Measurements from ENCODE around the gene CLEC1A.

CLEC1A gene

GRCh38 chr12:10098791-10099190, at the start of gene CLEC1A:
Gene CLEC1A, minus strand, starts transcription at chr12:10098985. Its CDS starts 63 bp downstream, at chr12:10098922.
- no peak within 1 kb of the TSS for H3K4me3 Mint-ChIP-seq
- peak within 1 kb of the TSS; percentile 34 for H3K27ac Mint-ChIP-seq
- H3K27me3 Mint-ChIP-seq: no peaks in the 10 kb centered on the region
- peaks cover 12% of the 10 kb centered on the region for H3K36me3 Mint-ChIP-seq (ENCODE audit: low read depth)
- peaks cover 49% of the 10 kb centered on the region for H3K4me1 Mint-ChIP-seq (ENCODE audit: low read depth)
- peaks cover 7% of the 10 kb centered on the region for H3K9me3 Mint-ChIP-seq
- intact Hi-C loops (cut with micrococcal nuclease): no loop called here

GRCh38 chr12:10147714-10148403, 49.1 kb upstream of the CLEC1A start:
- Mint-ChIP-seq H3K27me3 (no peaks in the 10 kb centered on the region), H3K36me3 (ENCODE audit: low read depth) (no peaks in the 10 kb centered on the region), H3K27ac (no peak overlapping the region), H3K4me3 (no peak overlapping the region), H3K4me1 (ENCODE audit: low read depth) (peaks cover under 1% of the 10 kb centered on the region), H3K9me3 (no peaks in the 10 kb centered on the region)
- intact Hi-C loops (cut with micrococcal nuclease): no loop called here

- no peaks in the 10 kb centered on the region for H3K9me3 Mint-ChIP-seq
- no peaks in the 10 kb centered on the region for H3K27me3 Mint-ChIP-seq
- no peak overlapping the region for H3K4me3 Mint-ChIP-seq
- intact Hi-C loops (cut with micrococcal nuclease): loop anchor here (5.0 kb wide), 3 partner anchors 216 to 391 kb away; no protein-coding TSS in a partner anchor
- H3K36me3 Mint-ChIP-seq (ENCODE audit: low read depth): no peaks in the 10 kb centered on the region
- no peak overlapping the region for H3K27ac Mint-ChIP-seq
- peaks cover 6% of the 10 kb centered on the region for H3K4me1 Mint-ChIP-seq (ENCODE audit: low read depth)
These were observed 44.3 kb upstream of the CLEC1A start for GRCh38 chr12:10142976-10143589.

GRCh38 chr12:10140001-10140400, 41.2 kb upstream of the CLEC1A start:
- no peaks in the 10 kb centered on the region for H3K36me3 Mint-ChIP-seq (ENCODE audit: low read depth)
- no peaks in the 10 kb centered on the region for H3K9me3 Mint-ChIP-seq
- H3K4me3 Mint-ChIP-seq: no peak overlapping the region
- intact Hi-C loops (cut with micrococcal nuclease): loop anchor here (1.0 to 5.0 kb wide), 6 partner anchors 107 to 388 kb away; partner anchors contain the start of gene CLEC12B
- no peaks in the 10 kb centered on the region for H3K27me3 Mint-ChIP-seq
- peaks cover 22% of the 10 kb centered on the region for H3K4me1 Mint-ChIP-seq (ENCODE audit: low read depth)
- no peak overlapping the region for H3K27ac Mint-ChIP-seq

GRCh38 chr12:10136637-10137205, 37.9 kb upstream of the CLEC1A start:
- peak overlapping the region; percentile 50 for H3K27ac Mint-ChIP-seq
- no peaks in the 10 kb centered on the region for H3K27me3 Mint-ChIP-seq
- no peaks in the 10 kb centered on the region for H3K36me3 Mint-ChIP-seq (ENCODE audit: low read depth)
- peaks cover 38% of the 10 kb centered on the region for H3K4me1 Mint-ChIP-seq (ENCODE audit: low read depth)
- no peak overlapping the region for H3K4me3 Mint-ChIP-seq
- intact Hi-C loops (cut with micrococcal nuclease): no loop called here
- H3K9me3 Mint-ChIP-seq: no peaks in the 10 kb centered on the region

GRCh38 chr12:10135126-10135525, 36.3 kb upstream of the CLEC1A start:
- Mint-ChIP-seq H3K4me1 (ENCODE audit: low read depth) (peaks cover 50% of the 10 kb centered on the region), H3K4me3 (no peak overlapping the region), H3K27ac (no peak overlapping the region), H3K36me3 (ENCODE audit: low read depth) (peaks cover under 1% of the 10 kb centered on the region), H3K9me3 (no peaks in the 10 kb centered on the region), H3K27me3 (no peaks in the 10 kb centered on the region)
- intact Hi-C loops (cut with micrococcal nuclease): no loop called here

GRCh38 chr12:10132850-10133370, 34.1 kb upstream of the CLEC1A start:
- Mint-ChIP-seq H3K27me3 (no peaks in the 10 kb centered on the region), H3K9me3 (no peaks in the 10 kb centered on the region), H3K4me3 (no peak overlapping the region), H3K36me3 (ENCODE audit: low read depth) (peaks cover 22% of the 10 kb centered on the region), H3K27ac (peak overlapping the region; percentile 97), H3K4me1 (ENCODE audit: low read depth) (peaks cover 44% of the 10 kb centered on the region)
- intact Hi-C loops (cut with micrococcal nuclease): no loop called here

GRCh38 chr12:10131111-10131690, 32.4 kb upstream of the CLEC1A start:
- H3K27me3 Mint-ChIP-seq: no peaks in the 10 kb centered on the region
- H3K9me3 Mint-ChIP-seq: no peaks in the 10 kb centered on the region
- peak overlapping the region; percentile 97 for H3K27ac Mint-ChIP-seq
- peaks cover 39% of the 10 kb centered on the region for H3K36me3 Mint-ChIP-seq (ENCODE audit: low read depth)
- intact Hi-C loops (cut with micrococcal nuclease): no loop called here
- peaks cover 43% of the 10 kb centered on the region for H3K4me1 Mint-ChIP-seq (ENCODE audit: low read depth)
- peak overlapping the region; percentile 55 for H3K4me3 Mint-ChIP-seq

- Mint-ChIP-seq H3K9me3 (no peaks in the 10 kb centered on the region), H3K27ac (peak within 1 kb of the TSS; percentile 97), H3K4me3 (peak within 1 kb of the TSS; percentile 84), H3K27me3 (no peaks in the 10 kb centered on the region), H3K36me3 (ENCODE audit: low read depth) (peaks cover 50% of the 10 kb centered on the region), H3K4me1 (ENCODE audit: low read depth) (peaks cover 48% of the 10 kb centered on the region)
- intact Hi-C loops (cut with micrococcal nuclease): no loop called here
These were observed 31.3 kb upstream of the CLEC1A start, which contains the start of gene CLEC7A for GRCh38 chr12:10130042-10130441. Gene CLEC7A, minus strand, starts transcription at chr12:10130199. Its CDS starts 117 bp downstream, at chr12:10130082.

- intact Hi-C loops (cut with micrococcal nuclease): loop anchor here (2.0 kb wide), 2 partner anchors 34 to 60 kb away; no protein-coding TSS in a partner anchor
- no peaks in the 10 kb centered on the region for H3K27me3 Mint-ChIP-seq
- H3K4me1 Mint-ChIP-seq (ENCODE audit: low read depth): peaks cover 49% of the 10 kb centered on the region
- H3K4me3 Mint-ChIP-seq: peak overlapping the region; percentile 84
- no peaks in the 10 kb centered on the region for H3K9me3 Mint-ChIP-seq
- H3K27ac Mint-ChIP-seq: peak overlapping the region; percentile 97
- H3K36me3 Mint-ChIP-seq (ENCODE audit: low read depth): peaks cover 60% of the 10 kb centered on the region
These were observed 29.9 kb upstream of the CLEC1A start for GRCh38 chr12:10128687-10129086.

- Mint-ChIP-seq H3K4me1 (ENCODE audit: low read depth) (peaks cover 46% of the 10 kb centered on the region), H3K4me3 (peak overlapping the region; percentile 84), H3K27me3 (no peaks in the 10 kb centered on the region), H3K36me3 (ENCODE audit: low read depth) (peaks cover 83% of the 10 kb centered on the region), H3K9me3 (no peaks in the 10 kb centered on the region), H3K27ac (peak overlapping the region; percentile 97)
- intact Hi-C loops (cut with micrococcal nuclease): no loop called here
These were observed 27.6 kb upstream of the CLEC1A start for GRCh38 chr12:10126413-10126812.

- H3K4me1 Mint-ChIP-seq (ENCODE audit: low read depth): peaks cover 62% of the 10 kb centered on the region
- peaks cover 96% of the 10 kb centered on the region for H3K36me3 Mint-ChIP-seq (ENCODE audit: low read depth)
- intact Hi-C loops (cut with micrococcal nuclease): no loop called here
- peak overlapping the region; percentile 97 for H3K27ac Mint-ChIP-seq
- H3K9me3 Mint-ChIP-seq: no peaks in the 10 kb centered on the region
- no peaks in the 10 kb centered on the region for H3K27me3 Mint-ChIP-seq
- peak overlapping the region; percentile 73 for H3K4me3 Mint-ChIP-seq
These were observed 23.9 kb upstream of the CLEC1A start for GRCh38 chr12:10122689-10123088.

GRCh38 chr12:10121278-10121677, 22.5 kb upstream of the CLEC1A start:
- Mint-ChIP-seq H3K9me3 (no peaks in the 10 kb centered on the region), H3K27me3 (no peaks in the 10 kb centered on the region), H3K4me1 (ENCODE audit: low read depth) (peaks cover 56% of the 10 kb centered on the region), H3K36me3 (ENCODE audit: low read depth) (peaks cover 89% of the 10 kb centered on the region), H3K27ac (peak overlapping the region; percentile 97), H3K4me3 (peak overlapping the region; percentile 73)
- intact Hi-C loops (cut with micrococcal nuclease): loop anchor here (2.0 kb wide), 1 partner anchor 26 kb away; no protein-coding TSS in a partner anchor

Data from dendritic cell treated with granulocyte-macrophage colony-stimulating factor and Interleukin-4, amounts not matched to agents 40 ng/mL and 50 ng/mL, for 4 days (primary cell).